HT-29 (cell line): ENCODE measurements around the gene ENOX1. TPM values are rescaled to one million over a fixed set of nuclear protein-coding genes. Genes with fewer than 3 reads are reported as not detected.
A peak's percentile ranks its signal among the peaks of the same experiment; 100 is the strongest.
"Not testable (repeated sequence)": the region's sequence is repeated elsewhere in the genome, so short reads cannot be mapped to it uniquely, and the experiment has no call there.

Experiments used
- DNase-seq: peaks from one replicate; pipeline ENCODE4 v3.0.0-alpha.2; 2015; ENCODE audit warnings: low spot score
- total RNA-seq: library from RNA; depleted of rRNA; stranded (reverse); fragments of >200 nt; shearing (Covaris generic); gene quantifications from 2 replicates; pipeline ENCODE4 v1.2.3, GENCODE V29; 2014; rRNA removed

Gene ENOX1
- total RNA-seq, result 0.10 TPM in 1 of 2 replicates, not detected in the other

- DNase-seq, result no peak
Observed at GRCh38 chr13:43786766-43787517, at the start of gene ENOX1. TSS of gene ENOX1 (minus strand) at chr13:43786972.

GRCh38 chr13:43835701-43836100 lies 48.9 kb upstream of the ENOX1 start:
- no peak for DNase-seq

DNA sequence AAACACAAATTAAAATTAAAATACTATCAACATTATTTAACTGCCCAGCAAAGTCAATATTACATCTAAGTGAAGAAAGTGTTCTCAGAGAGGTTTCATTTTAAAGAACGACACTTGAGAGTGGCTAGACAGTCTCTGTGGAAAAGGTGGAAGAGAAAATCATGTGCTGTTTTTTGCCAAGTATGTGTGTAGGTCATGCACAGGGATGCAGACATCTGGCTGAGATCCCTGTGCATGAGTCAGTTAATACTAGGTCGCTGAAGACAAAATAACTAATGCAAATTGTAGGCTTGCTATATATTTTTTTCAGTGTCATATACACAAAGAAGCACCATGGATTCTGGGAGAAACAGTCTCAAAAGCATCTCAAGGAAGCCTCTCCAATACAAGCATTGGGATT lies 44.3 kb upstream of the ENOX1 start:
- DNase-seq, result no peak

DNA sequence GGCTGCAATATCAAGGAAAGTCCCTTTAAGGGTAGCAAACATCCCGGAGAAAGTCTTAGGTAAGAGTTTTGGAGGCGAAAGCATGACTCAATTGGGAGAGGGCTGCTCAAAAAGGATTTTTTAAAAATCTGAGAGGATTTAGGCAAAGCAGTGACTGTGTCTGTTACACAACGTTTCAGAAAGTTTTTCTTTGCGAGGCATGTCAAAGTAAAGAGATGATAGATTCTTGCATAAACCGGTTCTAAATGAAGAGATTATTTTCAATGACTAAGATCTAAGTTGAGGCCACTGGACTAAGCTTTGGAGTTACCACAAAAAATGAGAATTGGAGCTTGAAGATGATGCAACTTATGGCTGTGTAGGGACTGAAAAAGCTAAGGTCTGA lies 43.7 kb upstream of the ENOX1 start:
- DNase-seq, result no peak

- DNase-seq, result not testable (repeated sequence)
Observed at GRCh38 chr13:43824656-43825055, 37.9 kb upstream of the ENOX1 start.

GRCh38 chr13:43822969-43823368 lies 36.2 kb upstream of the ENOX1 start:
- DNase-seq, result no peak

DNA sequence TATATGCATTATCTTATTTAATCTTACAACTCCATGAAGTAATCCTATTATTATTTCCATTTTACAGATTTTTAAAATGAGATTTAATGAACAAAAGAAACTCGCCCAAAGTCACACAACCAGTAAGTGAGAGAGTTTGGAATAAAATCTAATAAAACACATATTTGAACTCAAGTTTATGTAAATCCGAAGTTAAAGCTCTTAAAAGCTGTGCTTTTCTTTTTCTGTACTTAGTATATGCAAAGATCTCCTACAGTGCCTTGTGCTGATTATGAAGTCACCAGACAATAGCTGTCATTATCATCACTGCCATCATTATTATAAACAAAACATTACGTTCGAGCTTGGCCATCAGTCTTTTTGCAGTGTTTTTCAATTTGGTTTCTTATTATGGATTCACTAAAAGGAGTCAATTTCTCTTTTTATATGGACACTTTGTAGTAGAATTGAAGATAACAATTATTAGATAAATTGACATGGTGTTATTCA lies 29.7 kb upstream of the ENOX1 start:
- DNase-seq, result no peak

DNA sequence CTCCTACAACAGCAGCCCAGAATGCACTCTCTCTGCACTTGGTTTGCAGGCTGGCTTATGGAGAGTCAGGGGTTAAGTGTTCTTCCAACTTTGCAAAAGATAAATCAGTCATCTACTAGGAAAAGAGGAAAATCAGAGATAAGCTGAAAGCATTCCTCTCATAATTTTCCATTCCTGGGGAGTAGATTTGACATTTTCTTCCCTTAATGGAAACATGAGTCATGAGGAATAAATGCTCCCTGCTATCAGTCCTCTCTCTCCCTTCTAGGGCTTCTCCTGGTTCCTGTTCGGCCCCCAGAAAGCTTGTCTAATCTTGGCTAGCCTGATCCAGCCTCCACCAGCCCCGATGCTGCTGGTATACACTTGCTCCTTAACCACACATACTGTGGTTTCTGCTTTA lies 28.4 kb upstream of the ENOX1 start:
- DNase-seq, result no peak

DNA sequence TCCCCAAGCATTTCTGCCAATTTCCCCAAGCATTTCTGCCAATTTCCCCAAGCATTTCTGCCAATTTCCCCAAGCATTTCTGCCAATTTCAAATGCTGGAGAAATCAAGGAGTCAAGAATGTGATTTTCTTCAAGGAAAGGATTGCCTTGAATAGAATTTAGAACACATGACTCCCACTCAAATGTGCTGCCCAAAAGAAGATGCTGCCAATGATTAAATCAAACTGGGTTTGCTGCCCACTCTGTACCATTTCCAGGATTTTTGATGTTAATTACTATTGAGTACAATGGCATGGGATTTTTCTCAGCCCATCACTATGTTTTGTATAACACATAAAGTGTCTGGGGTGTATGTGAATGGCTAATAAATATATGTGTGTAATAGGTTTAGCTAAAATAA lies 21.9 kb upstream of the ENOX1 start:
- no peak for DNase-seq

DNA sequence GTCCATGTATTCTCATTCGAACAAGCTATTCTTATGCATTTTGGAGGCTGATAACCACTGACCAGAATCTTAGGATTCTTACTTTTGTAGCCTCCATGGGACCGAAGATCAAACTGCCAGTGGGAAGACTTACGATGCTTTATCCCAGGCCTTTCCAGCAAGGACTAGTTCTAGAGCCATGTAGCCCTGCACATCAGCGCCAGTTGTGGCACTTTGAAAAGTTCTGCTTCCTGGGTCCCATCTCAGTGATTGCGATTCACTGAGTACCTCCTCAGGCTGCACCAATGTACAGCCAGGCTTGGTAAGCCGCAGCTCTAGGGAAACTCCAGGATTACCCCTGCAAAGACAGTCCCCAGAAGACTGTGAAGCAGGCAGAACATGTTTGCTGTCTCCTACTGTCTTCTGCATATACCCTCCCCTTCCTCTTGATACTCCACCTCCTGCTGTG lies 18.9 kb upstream of the ENOX1 start:
- DNase-seq, result no peak

DNA sequence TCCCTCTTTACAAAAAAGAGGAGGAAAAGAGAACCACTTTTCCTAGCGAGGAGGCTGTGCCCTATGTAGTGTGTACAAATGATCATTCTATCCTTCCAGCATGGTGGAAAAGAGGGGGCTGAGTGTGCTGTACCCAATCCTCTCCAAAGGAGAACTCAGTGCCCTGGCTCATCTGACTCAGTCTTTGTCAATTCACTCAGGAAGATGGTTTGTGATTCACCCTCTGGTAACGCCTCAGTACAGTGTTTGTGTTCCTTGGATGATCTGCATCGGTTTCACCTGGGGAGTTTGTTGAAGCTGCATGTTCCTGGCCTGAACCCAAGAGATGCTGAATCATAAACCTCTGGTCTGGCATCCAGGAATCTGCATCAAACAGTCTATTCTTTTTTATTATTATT lies 18.3 kb upstream of the ENOX1 start:
- DNase-seq, result no peak

DNA sequence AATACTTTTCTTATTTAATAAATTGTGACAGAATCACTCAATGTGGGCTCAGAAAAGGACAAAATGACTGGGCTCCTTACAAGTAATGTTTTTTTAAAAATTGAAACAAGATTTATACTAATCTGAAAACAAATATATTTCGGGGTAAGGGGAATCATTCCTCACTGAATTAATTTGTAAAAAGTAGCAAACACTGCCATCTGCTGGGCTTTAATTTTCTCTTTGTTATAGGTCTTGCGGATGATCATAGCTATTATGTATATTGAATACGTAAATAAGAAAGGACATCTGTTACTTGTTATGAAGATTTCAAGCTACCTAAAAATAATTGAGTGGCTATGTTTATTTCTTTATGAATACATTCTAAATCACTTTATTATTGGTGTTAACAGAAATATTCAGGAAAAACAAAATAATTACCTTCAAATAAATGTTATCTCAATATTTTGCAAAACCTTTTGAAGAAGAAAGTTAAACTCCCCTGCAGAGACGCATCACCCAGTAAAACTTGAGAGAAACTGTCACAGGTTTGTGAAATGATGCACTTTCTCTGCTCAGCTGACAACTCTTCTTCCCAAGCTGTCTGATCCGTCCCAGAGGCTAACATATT lies 17.8 kb upstream of the ENOX1 start:
- peak; percentile 89 for DNase-seq

GRCh38 chr13:43802511-43802910 lies 15.7 kb upstream of the ENOX1 start:
- no peak for DNase-seq

DNA sequence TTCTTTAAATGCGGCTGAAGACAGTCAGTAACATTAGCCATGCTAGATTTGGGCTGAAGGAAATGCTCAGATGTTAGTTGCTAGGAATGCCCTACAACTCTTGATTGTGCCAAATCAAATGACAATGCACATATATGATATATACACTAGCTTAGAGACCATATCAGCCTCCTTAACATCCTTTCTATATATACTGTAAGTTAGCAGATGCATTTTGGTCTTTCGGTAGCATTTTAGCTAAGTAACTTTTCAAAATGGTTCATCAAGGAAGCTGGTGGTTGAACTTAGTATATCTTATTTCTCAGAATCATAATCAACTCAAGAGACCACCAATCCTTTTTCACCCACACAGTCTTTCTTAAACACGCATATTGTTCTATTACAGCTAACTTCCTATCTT lies 14.1 kb upstream of the ENOX1 start:
- DNase-seq, result no peak

GRCh38 chr13:43799191-43799590 lies 12.4 kb upstream of the ENOX1 start:
- no peak for DNase-seq

DNA sequence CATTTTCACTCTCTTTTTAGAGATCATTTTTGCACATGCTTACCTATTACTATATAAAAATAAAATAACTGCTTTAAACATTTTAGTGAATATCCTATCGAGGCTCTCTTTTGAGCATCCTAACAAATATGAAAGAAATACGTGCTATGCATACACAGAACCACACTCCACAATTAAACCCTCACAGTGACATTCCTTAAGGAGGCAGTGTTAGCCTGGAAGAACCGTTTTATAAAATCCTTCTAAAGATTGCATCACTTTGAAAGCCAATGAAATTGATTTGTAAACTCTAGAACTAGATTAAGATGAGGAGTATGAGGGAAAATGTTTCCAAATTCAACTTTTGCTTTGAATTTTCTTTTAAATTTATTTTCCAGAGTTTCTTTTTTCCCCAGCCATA lies 11.1 kb upstream of the ENOX1 start:
- no peak for DNase-seq

DNA sequence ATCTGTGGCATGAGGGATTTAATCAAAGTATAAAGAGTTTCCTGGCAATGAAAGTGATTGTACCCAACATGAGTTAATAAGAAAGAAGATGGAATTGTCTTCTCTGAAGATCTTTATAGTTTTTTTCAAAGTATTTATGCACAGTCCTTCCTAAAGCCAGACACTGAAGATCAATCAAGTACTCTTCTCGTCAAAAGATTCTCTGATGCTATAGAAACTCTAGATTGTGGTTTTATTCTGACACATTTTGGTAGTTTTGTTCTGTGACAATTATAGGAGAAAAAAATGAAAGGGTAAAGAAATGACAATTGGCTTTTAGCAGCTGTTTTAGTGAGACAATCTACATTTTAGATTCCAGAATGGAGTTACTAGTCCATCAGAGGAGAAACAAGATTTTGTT lies 10.4 kb upstream of the ENOX1 start:
- DNase-seq, result no peak

- DNase-seq, result no peak
Observed at GRCh38 chr13:43794416-43794815, 7.6 kb upstream of the ENOX1 start.

DNA sequence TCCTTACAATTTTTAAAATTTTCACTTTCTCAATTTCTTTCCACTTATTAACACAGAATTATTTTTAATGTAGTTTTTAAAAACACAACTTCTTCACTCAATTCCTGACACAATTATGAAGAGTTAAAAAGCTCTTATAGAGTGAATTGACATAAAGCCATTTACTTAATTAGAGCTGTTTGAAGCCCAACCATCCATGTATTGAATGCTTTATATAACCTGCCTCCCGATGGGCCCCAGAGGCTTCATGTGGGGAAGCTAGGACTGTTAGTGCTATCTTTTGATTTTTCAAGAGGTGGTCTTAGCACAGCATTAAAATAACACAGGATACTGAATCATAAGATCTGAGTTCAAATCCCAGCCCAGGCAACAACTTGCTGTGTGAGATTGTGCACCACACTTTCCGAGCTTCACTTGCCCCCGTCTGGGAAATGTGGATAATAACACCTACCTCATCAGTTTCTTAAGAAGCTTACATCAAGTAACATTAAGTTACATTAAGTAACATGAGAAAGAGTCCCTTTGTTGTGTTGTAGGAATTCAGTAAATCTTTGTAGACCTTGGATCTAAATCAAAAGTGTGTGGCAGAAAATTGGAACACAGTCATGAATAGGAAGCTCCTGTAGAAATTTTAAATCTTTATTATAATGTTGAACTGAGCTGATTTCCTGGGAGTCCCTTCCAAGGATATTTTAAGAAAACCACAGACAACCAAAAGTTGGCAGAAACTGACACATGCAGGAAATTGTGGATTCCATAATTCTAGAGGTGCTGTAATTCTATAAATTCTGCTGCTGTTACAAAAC lies 5.5 kb upstream of the ENOX1 start:
- no peak for DNase-seq

DNA sequence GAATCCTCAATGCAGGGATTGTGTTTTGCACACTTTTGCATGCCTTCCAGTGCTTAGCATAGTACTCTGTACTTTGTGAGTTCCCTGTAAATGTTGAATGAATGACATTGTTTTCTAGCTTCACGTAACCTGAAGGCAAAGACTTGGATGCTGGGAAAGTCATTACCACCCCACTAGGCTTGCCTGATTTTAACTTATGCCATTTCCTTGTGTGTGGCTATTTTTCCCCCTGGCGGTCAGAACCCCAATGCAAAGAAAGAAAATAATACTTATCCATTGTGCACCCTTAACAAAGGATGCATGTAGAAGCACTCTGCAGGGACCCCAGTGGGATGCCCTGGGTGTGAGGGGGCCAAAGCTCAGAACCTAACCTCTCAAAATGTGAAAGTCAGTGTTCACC lies 1.2 kb upstream of the ENOX1 start:
- DNase-seq, result peak; percentile 66

DNA sequence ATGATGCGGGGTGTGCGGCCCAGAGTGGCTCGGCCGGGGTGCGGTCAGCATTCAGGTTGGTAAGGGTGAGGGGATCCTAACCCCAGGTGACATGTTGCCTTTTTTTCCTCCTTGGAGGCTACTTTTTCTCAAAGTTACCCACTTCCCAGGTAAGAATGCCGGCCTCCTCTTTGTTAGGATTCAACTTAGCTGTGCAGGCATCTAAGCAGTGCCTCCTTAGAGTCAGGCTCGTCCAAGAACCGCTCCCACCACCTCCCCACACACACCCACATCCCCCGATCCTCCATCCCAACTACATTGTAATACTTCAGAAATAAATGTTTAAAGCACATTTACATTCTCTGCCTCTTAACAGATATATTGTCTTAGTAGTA lies 733 bp upstream of the ENOX1 start:
- no peak for DNase-seq

DNA sequence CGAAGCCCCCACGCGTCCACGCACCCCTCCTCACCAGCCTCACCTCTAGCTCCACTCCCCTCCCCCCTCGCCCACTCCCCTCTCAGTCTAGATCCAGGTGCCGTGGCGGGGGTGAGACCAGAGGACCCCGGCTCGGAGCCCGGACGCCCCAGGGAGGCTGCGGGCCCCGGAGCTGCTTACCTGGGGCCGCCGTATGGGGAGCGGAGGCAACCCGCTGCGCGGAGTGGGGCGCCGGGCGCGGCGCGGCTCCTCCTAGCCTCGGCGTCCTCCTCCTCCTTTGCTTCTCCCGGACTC lies 353 bp downstream of the ENOX1 start:
- DNase-seq, result no peak
